ENCODE measurements around the gene UQCC2. TPM values are rescaled to one million over a fixed set of nuclear protein-coding genes. Genes with fewer than 3 reads are reported as not detected.

Gene UQCC2
- total and polyA plus RNA-seq, 2 of the 8 experiments (the other 6 are each of a cell fraction or from before 2014, with no cell fraction given) = 52.1 to 104 TPM

DNA sequence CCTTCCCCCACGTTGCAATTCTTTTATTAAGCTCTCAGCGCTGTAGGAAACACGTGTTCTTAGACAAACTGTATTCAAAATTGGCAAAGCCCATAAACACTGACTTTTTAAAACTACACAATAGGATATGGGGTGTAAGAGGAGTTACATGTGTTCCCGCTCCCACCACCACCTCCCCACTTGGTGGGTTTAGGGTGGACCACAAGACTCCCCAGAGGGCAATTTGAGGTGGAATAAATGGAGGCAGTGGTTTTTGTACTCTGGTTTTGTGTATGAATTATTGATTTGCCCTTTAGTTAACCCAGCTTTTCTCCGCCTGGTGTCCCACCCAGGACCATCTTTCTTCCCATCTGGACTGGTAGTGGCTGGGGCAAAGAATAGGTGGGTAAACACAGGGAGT lies 3.7 kb downstream of the UQCC2 start:
- no peak for FAIRE-seq

More for the DNA sequence above, 3.7 kb downstream of the UQCC2 start:
- no peaks in the 10 kb centered on the region for H3K27me3 ChIP-seq (replicated peaks in 1 of 4; ENCODE audit: control insufficient read depth in 3 of 4, extremely low read depth in 1 of 4, insufficient read depth in 3 of 4, low read length in 3 of 4)
- H2BK12ac ChIP-seq (ENCODE audit: low read depth, low read length) = no peak overlapping the region
- peaks cover 2 to 14% (median 6%) of the 10 kb centered on the region in 4 experiments; a peak in 4 of 7 replicates for H3K4me1 ChIP-seq (replicated peaks in 1 of 4; ENCODE audit: control insufficient read depth in 3 of 4, insufficient read depth in 4 of 4, low read length in 3 of 4)
- no peak overlapping the region for H3K4ac ChIP-seq (replicated peaks; ENCODE audit: insufficient read length, low read depth, low read length)
- H3K18ac ChIP-seq (ENCODE audit: extremely low read depth, low read length) = no peak overlapping the region
- no peak overlapping the region for H2AK5ac ChIP-seq (ENCODE audit: low read depth, low read length)
- H2BK20ac ChIP-seq (ENCODE audit: low read length) = no peak overlapping the region
- WGBS, 2 experiments (ENCODE audit: extremely low coverage in 1 of 2, insufficient coverage in 1 of 2, insufficient read length in 1 of 2, insufficient replicate concordance in 2 of 2, low coverage in 1 of 2, low lambda C conversion rate in 2 of 2, missing lambda C conversion rate in 1 of 2) = 90% methylated on average over 5 of the region's 5 CpGs; no CpG with 5 or more reads in 1 of the 2 experiments
- H3K4me3 ChIP-seq (ENCODE audit: extremely low read depth in 1 of 4, insufficient read depth in 2 of 4, low read depth in 3 of 4, low read length in 4 of 4) = no peak overlapping the region
- peaks cover 7 to 30% (median 20%) of the 10 kb centered on the region in 4 experiments for H3K36me3 ChIP-seq (ENCODE audit: control insufficient read depth in 2 of 4, insufficient read depth in 4 of 4, low read length in 3 of 4)
- H4K5ac ChIP-seq (ENCODE audit: insufficient read length, low read depth, low read length) = no peak overlapping the region
- peaks cover 7 to 16% of the 10 kb centered on the region in 2 experiments for H4K20me1 ChIP-seq (replicated peaks in 1 of 2; ENCODE audit: control insufficient read depth in 1 of 2, insufficient read depth in 2 of 2, low read length in 2 of 2)
- H3K79me2 ChIP-seq (ENCODE audit: control insufficient read depth in 1 of 2, insufficient read depth in 2 of 2, low read length in 2 of 2) = peaks cover 0 to 15% of the 10 kb centered on the region in 2 experiments; a peak in 2 of 4 replicates
- H3K23me2 ChIP-seq (ENCODE audit: low read depth, low read length) = peaks cover 2% of the 10 kb centered on the region; the same call in 1 of the 2 replicates
- no peak overlapping the region for H3K23ac ChIP-seq (ENCODE audit: insufficient read length)
- no peak overlapping the region for H4K91ac ChIP-seq (replicated peaks; ENCODE audit: insufficient read length, low read length)
- H2BK15ac ChIP-seq (ENCODE audit: low read length) = no peak overlapping the region
- POLR2A ChIA-PET (ENCODE audit: partially characterized antibody) = interaction anchor here (1.9 kb wide), 1 partner anchor 17 kb away, joined by 5 read pairs; no protein-coding TSS in a partner anchor
- H3K9me3 ChIP-seq (ENCODE audit: insufficient read depth in 2 of 2, low read depth in 1 of 2, low read length in 1 of 2) = no peaks in the 10 kb centered on the region
- H2BK5ac ChIP-seq (ENCODE audit: low read depth, low read length) = no peak overlapping the region
- H3K56ac ChIP-seq (replicated peaks; ENCODE audit: insufficient read length, low read depth, low read length) = no peak overlapping the region
- no peak for DNase-seq (ENCODE audit: low read depth in 1 of 2, low spot score in 2 of 2)
- no peak overlapping the region for H2AFZ ChIP-seq (ENCODE audit: low read length)
- CTCF ChIA-PET (ENCODE audit: partially characterized antibody) = interaction anchor here (0.9 to 4.2 kb wide), 6 partner anchors 10 to 125 kb away, joined by 3 to 28 read pairs (median 4); no protein-coding TSS in a partner anchor
- TF ChIP-seq GTF2F1 (IDR thresholded peaks at IDR 0.05; ENCODE audit: borderline replicate concordance, low read depth, low read length) (no peak), SAP30 (IDR thresholded peaks at IDR 0.05; ENCODE audit: insufficient read depth, insufficient replicate concordance, low read length) (no peak), GABPA (IDR thresholded peaks at IDR 0.05; ENCODE audit: borderline replicate concordance, insufficient read depth, low read length) (no peak), CHD1 (IDR thresholded peaks at IDR 0.05; ENCODE audit: low read depth, low read length) (no peak), SUZ12 (IDR thresholded peaks at IDR 0.05; ENCODE audit: low read length) (no peak)
- H3K14ac ChIP-seq (ENCODE audit: insufficient read length) = no peak overlapping the region
- no peak overlapping the region for H3K27ac ChIP-seq (ENCODE audit: low read depth, low read length)
- peaks cover 20% of the 10 kb centered on the region for H3K79me1 ChIP-seq (ENCODE audit: low read depth, low read length)
- no peak overlapping the region for H4K8ac ChIP-seq (ENCODE audit: extremely low read depth, insufficient read depth, low read length)
- H3K4me2 ChIP-seq (ENCODE audit: insufficient read depth in 1 of 2, low read depth in 2 of 2, low read length in 2 of 2) = no peak overlapping the region
- no peak overlapping the region for H3K9ac ChIP-seq (replicated peaks in 1 of 4; ENCODE audit: extremely low read depth in 1 of 4, low read depth in 3 of 4, low read length in 3 of 4)
- H2BK120ac ChIP-seq (replicated peaks; ENCODE audit: low read depth, low read length) = no peak overlapping the region
